Stimulated activated CD4-positive, alpha-beta T cell treated with anti-CD3 and anti-CD28 coated beads, Interleukin-15, amount 100 ng/mL, for 1 hour (primary cell): ENCODE data around the gene TNS3.

Source experiments
- DNase-seq, 2 donors: peaks; one replicate each; pipeline ENCODE4 v3.0.0-alpha.2; 2020; ENCODE audit warnings: low read depth in 1 of 2, low spot score in 1 of 2

TNS3 gene

GRCh38 chr7:47432671-47433563, 149.0 kb downstream of the TNS3 start:
- no peak for DNase-seq

GRCh38 chr7:47430422-47430821, 151.5 kb downstream of the TNS3 start:
- no peak for DNase-seq

- no peak for DNase-seq
Measured at GRCh38 chr7:47428768-47429472, 153.0 kb downstream of the TNS3 start.

GRCh38 chr7:47428052-47428767, 153.7 kb downstream of the TNS3 start:
- DNase-seq = no peak

- DNase-seq = no peak
Measured at GRCh38 chr7:47427051-47427643, 154.8 kb downstream of the TNS3 start.

- no peak for DNase-seq
Measured at GRCh38 chr7:47424523-47424922, 157.4 kb downstream of the TNS3 start.

GRCh38 chr7:47423196-47423595, 158.7 kb downstream of the TNS3 start:
- DNase-seq = no peak

GRCh38 chr7:47422611-47423010, 159.3 kb downstream of the TNS3 start:
- no peak for DNase-seq

- no peak for DNase-seq
Measured at GRCh38 chr7:47421456-47421855, 160.5 kb downstream of the TNS3 start.

GRCh38 chr7:47420122-47420780, 161.7 kb downstream of the TNS3 start:
- no peak for DNase-seq

- no peak for DNase-seq
Measured at GRCh38 chr7:47419471-47419870, 162.4 kb downstream of the TNS3 start.

GRCh38 chr7:47418601-47419309, 163.2 kb downstream of the TNS3 start:
- no peak for DNase-seq

GRCh38 chr7:47416492-47417480, 165.1 kb downstream of the TNS3 start:
- DNase-seq = no peak

- DNase-seq = no peak
Measured at GRCh38 chr7:47415318-47416212, 166.3 kb downstream of the TNS3 start.

GRCh38 chr7:47414342-47415317, 167.3 kb downstream of the TNS3 start:
- no peak for DNase-seq

GRCh38 chr7:47413526-47414341, 168.2 kb downstream of the TNS3 start:
- DNase-seq = no peak
